OCI-LY1 (cell line): ENCODE measurements around the gene SLC4A1AP.

ENCODE experiments used
- H2AFZ ChIP-seq: fragments of 200-600 bp; sonication (generic), shearing (Covaris generic); 2 replicates; pipeline ENCODE4 v1.6.0; 2014; ENCODE audit warnings: antibody characterized with exemption, mild to moderate bottlenecking, low read length
- H3F3A ChIP-seq: fragments of 200-600 bp; sonication (generic), shearing (Covaris generic); 2 replicates; pipeline ENCODE4 v1.6.0; 2014; ENCODE audit warnings: mild to moderate bottlenecking, antibody characterized with exemption, low read length, moderate library complexity; ENCODE audit not compliant: insufficient read depth
- H3K27ac ChIP-seq: fragments of 200-600 bp; sonication (generic); 2 replicates; pipeline ENCODE4 v1.5.1; 2014; ENCODE audit warnings: low read length, mixed run types, mild to moderate bottlenecking, low read depth; ENCODE audit not compliant: poor library complexity, severe bottlenecking
- H3K27me3 ChIP-seq: fragments of 200-600 bp; sonication (generic); 2 replicates; pipeline ENCODE4 v1.6.0; 2014; ENCODE audit warnings: antibody characterized with exemption, mild to moderate bottlenecking, low read length, moderate library complexity; ENCODE audit not compliant: insufficient read depth
- H3K36me3 ChIP-seq: fragments of 200-600 bp; sonication (generic); 2 replicates; pipeline ENCODE4 v1.6.1; 2014; ENCODE audit warnings: mild to moderate bottlenecking, antibody characterized with exemption, low read length, moderate library complexity, mixed read lengths; ENCODE audit not compliant: insufficient read depth
- H3K4me1 ChIP-seq: fragments of 200-600 bp; sonication (generic); 2 replicates; pipeline ENCODE4 v1.5.1; 2014; ENCODE audit warnings: mild to moderate bottlenecking, low read length, moderate library complexity; ENCODE audit not compliant: insufficient read depth, severe bottlenecking
- H3K4me2 ChIP-seq: fragments of 200-600 bp; sonication (generic), shearing (Covaris generic); 2 replicates; pipeline ENCODE4 v1.6.1; 2014; ENCODE audit warnings: low read length
- H3K4me3 ChIP-seq: fragments of 200-600 bp; sonication (generic); 2 replicates; pipeline ENCODE4 v1.5.1; 2014; ENCODE audit warnings: low read length, low read depth, mild to moderate bottlenecking, mixed read lengths; ENCODE audit not compliant: poor library complexity, severe bottlenecking
- H3K79me2 ChIP-seq: fragments of 200-600 bp; shearing (Covaris generic); 2 replicates; pipeline ENCODE4 v1.6.1; 2016; ENCODE audit warnings: mixed run types, low read length, mixed read lengths; ENCODE audit not compliant: insufficient read depth
- H3K9ac ChIP-seq: fragments of 200-600 bp; sonication (generic), shearing (Covaris generic); 2 replicates; pipeline ENCODE4 v1.6.1; 2014; ENCODE audit warnings: mild to moderate bottlenecking, low read length, mixed read lengths
- H3K9me2 ChIP-seq: fragments of 200-600 bp; sonication (generic), shearing (Covaris generic); 2 replicates; pipeline ENCODE4 v1.6.1; 2014; ENCODE audit warnings: low read depth, mild to moderate bottlenecking, low read length, mixed read lengths
- H3K9me3 ChIP-seq: fragments of 200-600 bp; shearing (Covaris generic); 2 replicates; pipeline ENCODE4 v1.6.1; 2014; ENCODE audit warnings: low read length, mixed read lengths
- H4K20me1 ChIP-seq: fragments of 200-600 bp; sonication (generic), shearing (Covaris generic); 2 replicates; pipeline ENCODE4 v1.6.0; 2016; ENCODE audit warnings: mild to moderate bottlenecking, low read length; ENCODE audit not compliant: insufficient read depth
- CTCF ChIP-seq: fragments of 200-600 bp; sonication (generic), shearing (Covaris generic); IDR thresholded peaks from 2 replicates; pipeline ENCODE4 v1.5.1; 2017; ENCODE audit warnings: mild to moderate bottlenecking, antibody characterized with exemption, low read length, moderate library complexity, mixed read lengths
- EZH2 ChIP-seq: fragments of 200-600 bp; sonication (generic), shearing (Covaris generic); IDR thresholded peaks from 2 replicates; pipeline ENCODE4 v1.8.0; 2017; ENCODE audit warnings: borderline replicate concordance, mixed run types, mild to moderate bottlenecking, antibody characterized with exemption, low read length, moderate library complexity, mixed read lengths

Gene SLC4A1AP

GRCh38 chr2:27729614-27730013 lies 65.9 kb downstream of the SLC4A1AP start:
- no peaks in the 10 kb centered on the region for H3K4me1 ChIP-seq
- no peak overlapping the region for H2AFZ ChIP-seq
- TF ChIP-seq EZH2 (no peak), CTCF (no peak)
- H3K79me2 ChIP-seq = no peaks in the 10 kb centered on the region
- no peak overlapping the region for H3K4me3 ChIP-seq
- no peaks in the 10 kb centered on the region for H3K9me2 ChIP-seq
- no peak overlapping the region for H3K27ac ChIP-seq
- H3K9me3 ChIP-seq = no peaks in the 10 kb centered on the region
- no peaks in the 10 kb centered on the region for H3F3A ChIP-seq
- no peak overlapping the region for H3K4me2 ChIP-seq
- no peak overlapping the region for H3K9ac ChIP-seq
- H3K36me3 ChIP-seq = no peaks in the 10 kb centered on the region
- H3K27me3 ChIP-seq = no peaks in the 10 kb centered on the region
- no peaks in the 10 kb centered on the region for H4K20me1 ChIP-seq

GRCh38 chr2:27730261-27730662 lies 66.6 kb downstream of the SLC4A1AP start:
- Histone ChIP-seq H3K79me2 (no peaks in the 10 kb centered on the region), H3K9ac (no peak overlapping the region), H3K4me3 (no peak overlapping the region), H3K9me3 (no peaks in the 10 kb centered on the region), H3F3A (no peaks in the 10 kb centered on the region), H4K20me1 (no peaks in the 10 kb centered on the region), H3K36me3 (no peaks in the 10 kb centered on the region), H3K9me2 (no peaks in the 10 kb centered on the region), H3K4me2 (no peak overlapping the region), H3K27ac (no peak overlapping the region), H3K4me1 (no peaks in the 10 kb centered on the region), H3K27me3 (no peaks in the 10 kb centered on the region), H2AFZ (no peak overlapping the region)
- TF ChIP-seq CTCF = no peak
- TF ChIP-seq EZH2 = no peak

- Histone ChIP-seq H3K27me3 (no peaks in the 10 kb centered on the region), H4K20me1 (no peaks in the 10 kb centered on the region), H3K9me3 (no peaks in the 10 kb centered on the region), H3K4me1 (no peaks in the 10 kb centered on the region), H3K9me2 (no peaks in the 10 kb centered on the region), H3F3A (no peaks in the 10 kb centered on the region), H3K27ac (no peak overlapping the region), H3K36me3 (no peaks in the 10 kb centered on the region), H3K4me3 (no peak overlapping the region), H3K9ac (no peak overlapping the region), H3K79me2 (no peaks in the 10 kb centered on the region), H3K4me2 (no peak overlapping the region), H2AFZ (no peak overlapping the region)
- TF ChIP-seq EZH2 = no peak
- no peak for TF ChIP-seq CTCF
These were observed 67.4 kb downstream of the SLC4A1AP start for GRCh38 chr2:27730980-27731691.
